Calu3 (cell line): ENCODE data around the gene PRKAA2. TPM values are rescaled to one million over a fixed set of nuclear protein-coding genes. Genes with fewer than 3 reads are reported as not detected.
A peak's percentile ranks its signal among the peaks of the same experiment; 100 is the strongest.

Experiments
- BruUV-seq: library from RNA; stranded (reverse); fragments of 400-500 nt; replicated peaks from 2 replicates; lab custom pipeline; 2021; lab: Mats Ljungman, UMichigan
- CTCF ChIA-PET: fragments of 300-600 bp; sonication (Branson Sonifier 250); formaldehyde crosslinking; loops from one replicate; lab custom pipeline; 2022; ENCODE audit warnings: antibody characterized with exemption; lab: Charles Lee
- DNase-seq: peaks from one replicate; pipeline ENCODE4 v3.0.0; 2022
- H3K27ac Mint-ChIP-seq: one replicate; pipeline ENCODE4 v1.8.0; 2022; ENCODE audit warnings: mixed read lengths; ENCODE audit not compliant: unreplicated experiment
- H3K27me3 Mint-ChIP-seq: one replicate; pipeline ENCODE4 v1.8.0; 2022; ENCODE audit warnings: mixed read lengths; ENCODE audit not compliant: unreplicated experiment
- H3K36me3 Mint-ChIP-seq: one replicate; pipeline ENCODE4 v1.8.0; 2022; ENCODE audit warnings: mild to moderate bottlenecking, moderate library complexity, mixed read lengths; ENCODE audit not compliant: insufficient read depth, unreplicated experiment
- H3K4me1 Mint-ChIP-seq: one replicate; pipeline ENCODE4 v1.8.0; 2022; ENCODE audit warnings: mild to moderate bottlenecking, low read depth, mixed read lengths; ENCODE audit not compliant: unreplicated experiment
- H3K4me3 Mint-ChIP-seq: one replicate; pipeline ENCODE4 v1.8.0; 2022; ENCODE audit warnings: mild to moderate bottlenecking, low read depth, moderate library complexity, mixed read lengths; ENCODE audit not compliant: unreplicated experiment
- H3K9me3 Mint-ChIP-seq: one replicate; pipeline ENCODE4 v1.8.0; 2022; ENCODE audit warnings: low read depth, mixed read lengths; ENCODE audit not compliant: unreplicated experiment
- CTCF ChIP-seq: fragments of 200-600 bp; IDR thresholded peaks from one replicate; pipeline ENCODE4 v1.8.0; 2022; ENCODE audit warnings: antibody characterized with exemption; ENCODE audit not compliant: unreplicated experiment
- intact Hi-C: fragments of 100-400 bp; cut with micrococcal nuclease; formaldehyde crosslinking; loops from one replicate; pipeline ENCODE4 v1.10.0; 2022; ENCODE audit not compliant: unreplicated experiment
- total RNA-seq: library from RNA; stranded (reverse); gene quantifications from 2 replicates; pipeline ENCODE4 v1.2.3, GENCODE V29; 2022

Gene PRKAA2
- total RNA-seq, 1 experiment from 2014 or later, result 9.7 TPM

- CTCF ChIA-PET, result interaction anchor here (1.6 kb wide), 1 partner anchor 49 kb away, joined by 5 read pairs; no protein-coding TSS in a partner anchor
- H3K27ac Mint-ChIP-seq, result peak overlapping the region; percentile 12
- intact Hi-C loops, result no loop called here
- peaks cover 3% of the 10 kb centered on the region for H3K9me3 Mint-ChIP-seq
- peaks cover 28% of the 10 kb centered on the region for H3K4me1 Mint-ChIP-seq
- DNase-seq, result no peak
- TF ChIP-seq CTCF, result no peak
- H3K4me3 Mint-ChIP-seq, result no peak overlapping the region
- BruUV-seq, result no TSS peak
- H3K36me3 Mint-ChIP-seq, result no peaks in the 10 kb centered on the region
- no peaks in the 10 kb centered on the region for H3K27me3 Mint-ChIP-seq
Measured at GRCh38 chr1:56754708-56755479, 109.8 kb downstream of the PRKAA2 start.

- intact Hi-C loops, result no loop called here
- CTCF ChIA-PET, result interaction anchor here (1.6 kb wide), 1 partner anchor 48 kb away, joined by 5 read pairs; no protein-coding TSS in a partner anchor
- Mint-ChIP-seq H3K9me3 (peaks cover 3% of the 10 kb centered on the region), H3K27me3 (no peaks in the 10 kb centered on the region), H3K36me3 (no peaks in the 10 kb centered on the region), H3K4me1 (peaks cover 28% of the 10 kb centered on the region), H3K4me3 (no peak overlapping the region), H3K27ac (peak overlapping the region; percentile 12)
- BruUV-seq, result no TSS peak
- no peak for DNase-seq
- TF ChIP-seq CTCF, result no peak
Measured at GRCh38 chr1:56755911-56756310, 110.8 kb downstream of the PRKAA2 start.

- no peak for TF ChIP-seq CTCF
- Mint-ChIP-seq H3K27me3 (no peaks in the 10 kb centered on the region), H3K36me3 (no peaks in the 10 kb centered on the region), H3K4me1 (peaks cover 28% of the 10 kb centered on the region), H3K9me3 (peaks cover 3% of the 10 kb centered on the region), H3K4me3 (no peak overlapping the region), H3K27ac (peak overlapping the region; percentile 69)
- DNase-seq, result peak; percentile 57
- CTCF ChIA-PET, result interaction anchor here (1.0 to 1.2 kb wide), 2 partner anchors 45 to 63 kb away, joined by 7 to 11 read pairs; no protein-coding TSS in a partner anchor
- intact Hi-C loops, result loop anchor here (1.0 kb wide), 2 partner anchors 45 to 63 kb away; no protein-coding TSS in a partner anchor
- no TSS peak for BruUV-seq
Measured at GRCh38 chr1:56758135-56758534, 113.0 kb downstream of the PRKAA2 start.

- TF ChIP-seq CTCF, result no peak
- intact Hi-C loops, result loop anchor here (1.0 kb wide), 2 partner anchors 45 to 63 kb away; no protein-coding TSS in a partner anchor
Measured at GRCh38 chr1:56758794-56759193, 113.7 kb downstream of the PRKAA2 start.

More at GRCh38 chr1:56758794-56759193, 113.7 kb downstream of the PRKAA2 start:
- CTCF ChIA-PET, result interaction anchor here (1.0 to 1.2 kb wide), 2 partner anchors 45 to 62 kb away, joined by 7 to 11 read pairs; no protein-coding TSS in a partner anchor
- Mint-ChIP-seq H3K27me3 (no peaks in the 10 kb centered on the region), H3K4me3 (no peak overlapping the region), H3K36me3 (no peaks in the 10 kb centered on the region), H3K27ac (peak overlapping the region; percentile 69), H3K9me3 (peaks cover 3% of the 10 kb centered on the region), H3K4me1 (peaks cover 28% of the 10 kb centered on the region)
- DNase-seq, result no peak
- no TSS peak for BruUV-seq

Other genes with a start within 250 kb of the PRKAA2 start
- 17.4 and 18.9 TPM in 2 replicates for gene PLPP3, start 65.8 kb upstream of the PRKAA2 start, total RNA-seq
- not detected in 2 replicates for gene FYB2, start 174.1 kb downstream of the PRKAA2 start, total RNA-seq
- not detected in 2 replicates for gene C8A, start 209.5 kb downstream of the PRKAA2 start, total RNA-seq